Lung (tissue), 12 donors: Measurements from ENCODE around the gene C18orf32. TPM values are rescaled to one million over a fixed set of nuclear protein-coding genes. Genes with fewer than 3 reads are reported as not detected.

Experiments
- ATAC-seq: fragments of 200-7000 bp; cut with Tn5 transposase; one replicate; pipeline ENCODE4 v1.9.1; 2020; ENCODE audit warnings: moderate number of reproducible peaks; ENCODE audit not compliant: insufficient read depth, low FRiP score
- DNase-seq, 3 donors: peaks; one replicate each; pipeline ENCODE4 v3.0.0-alpha.2; 2013 to 2017
- H3K27ac ChIP-seq, 2 donors: one replicate each; pipeline ENCODE4 v1.5.1; 2013; ENCODE audit warnings: mild to moderate bottlenecking in 2 of 2, moderate library complexity in 2 of 2, control low read depth in 1 of 2, inconsistent platforms in 1 of 2, low read depth in 1 of 2, low read length in 1 of 2
- H3K27me3 ChIP-seq, 3 donors: one replicate each; pipeline ENCODE4 v1.5.1; 2013; ENCODE audit warnings: low read length in 2 of 3; ENCODE audit not compliant: control insufficient read depth in 3 of 3, insufficient read depth in 3 of 3
- H3K36me3 ChIP-seq, 4 donors: one replicate each; pipeline ENCODE4 v1.5.1; 2013; ENCODE audit warnings: low read length in 4 of 4, mild to moderate bottlenecking in 1 of 4, moderate library complexity in 1 of 4; ENCODE audit not compliant: control insufficient read depth in 4 of 4, insufficient read depth in 4 of 4
- H3K4me1 ChIP-seq, 5 donors: one replicate each; pipeline ENCODE4 v1.5.1; 2013; ENCODE audit warnings: low read length in 5 of 5, mild to moderate bottlenecking in 2 of 5, moderate library complexity in 1 of 5; ENCODE audit not compliant: control insufficient read depth in 5 of 5, insufficient read depth in 5 of 5
- H3K4me3 ChIP-seq: one replicate; pipeline ENCODE4 v1.5.1; 2013; ENCODE audit warnings: mild to moderate bottlenecking, control low read depth, moderate library complexity
- H3K9ac ChIP-seq, 2 donors: one replicate each; pipeline ENCODE4 v1.5.1; 2013; ENCODE audit warnings: low read length in 2 of 2, control low read depth in 1 of 2; ENCODE audit not compliant: insufficient read depth in 1 of 2
- H3K9me3 ChIP-seq, 4 donors: one replicate each; pipeline ENCODE4 v1.5.1; 2013; ENCODE audit warnings: low read length in 3 of 4, mild to moderate bottlenecking in 1 of 4, moderate library complexity in 1 of 4; ENCODE audit not compliant: control insufficient read depth in 4 of 4, insufficient read depth in 3 of 4
- CTCF ChIP-seq: IDR thresholded peaks from 2 replicates; pipeline ENCODE4 v1.5.1; 2012; ENCODE audit warnings: mild to moderate bottlenecking; ENCODE audit errors: control extremely low read depth, extremely low read depth
- WGBS, 2 donors: extraction: QIAGEN DNeasy Blood & Tissue Kit; methylation state at CpG; one replicate each; pipeline ENCODE4 v1.1.7; 2013; 5-methylcytosine and 5-hydroxymethylcytosine counted together
- polyA plus RNA-seq, 2 donors: library from polyadenylated mRNA; stranded (reverse); fragments of 200-250 nt; gene quantifications; one replicate each; pipeline ENCODE4 v1.2.1, GENCODE V29; 2013
- total RNA-seq, 2 donors: library from RNA; depleted of rRNA in 1 of 2; stranded (reverse); fragments of >200 nt in 1 of 2; gene quantifications; one replicate each; pipeline ENCODE4 v1.2.1, GENCODE V29; 2014 to 2021
- donor health status: control.
- donor health status: control.
- donor health status: Bipolar disorder and iron deficiency.
- donor health status: healthy.
- donor health status: DM: yes; HTN: yes; CAD: no.

The C18orf32 gene
- total and polyA plus RNA-seq, 4 donors: 50.9 to 81.7 (median 67.7) TPM

- 86 to 87% methylated on average over 2 of the region's 2 CpGs for WGBS, 2 donors
- TF ChIP-seq CTCF: no peak
- ATAC-seq: no peak
- Histone ChIP-seq H3K9ac (no peak overlapping the region), H3K36me3 (peaks cover 0 to 2% (median 0%) of the 10 kb centered on the region in 4 donors), H3K9me3 (peaks cover 0 to 13% (median 2%) of the 10 kb centered on the region in 4 donors), H3K4me3 (no peak overlapping the region), H3K4me1 (peaks cover 0 to 1% (median 0%) of the 10 kb centered on the region in 5 donors), H3K27ac (no peak overlapping the region), H3K27me3 (no peaks in the 10 kb centered on the region)
- no peak for DNase-seq
Observed at GRCh38 chr18:49443837-49444236, 43.2 kb downstream of the C18orf32 start.

- Histone ChIP-seq H3K4me3 (no peak overlapping the region), H3K36me3 (no peaks in the 10 kb centered on the region), H3K27ac (no peak overlapping the region), H3K9ac (no peak overlapping the region), H3K9me3 (peaks cover 0 to 3% (median 0%) of the 10 kb centered on the region in 4 donors), H3K4me1 (peaks cover 0 to 8% (median 0%) of the 10 kb centered on the region in 5 donors), H3K27me3 (no peaks in the 10 kb centered on the region)
- DNase-seq (no peak), ATAC-seq (no peak)
- no peak for TF ChIP-seq CTCF
- WGBS, 2 donors: 96 to 97% methylated on average over 7 of the region's 7 CpGs
Observed at GRCh38 chr18:49441338-49441938, 45.6 kb downstream of the C18orf32 start.

- no peaks in the 10 kb centered on the region for H3K27me3 ChIP-seq
- 97 to 100% methylated on average over 1 of the region's 1 CpG for WGBS, 2 donors
- no peak overlapping the region for H3K4me3 ChIP-seq
- no peak for TF ChIP-seq CTCF
- no peak overlapping the region for H3K27ac ChIP-seq
- ATAC-seq: no peak
- H3K9me3 ChIP-seq: no peaks in the 10 kb centered on the region
- H3K9ac ChIP-seq: no peak overlapping the region
- DNase-seq: no peak
- H3K36me3 ChIP-seq: no peaks in the 10 kb centered on the region
- H3K4me1 ChIP-seq: peaks cover 0 to 8% (median 0%) of the 10 kb centered on the region in 5 donors
Observed at GRCh38 chr18:49435170-49435569, 51.9 kb downstream of the C18orf32 start.

GRCh38 chr18:49432602-49433001, 54.4 kb downstream of the C18orf32 start:
- no peak overlapping the region for H3K4me3 ChIP-seq
- H3K27ac ChIP-seq: no peak overlapping the region
- WGBS, 2 donors: 98 to 100% methylated on average over 2 of the region's 2 CpGs
- DNase-seq (no peak), ATAC-seq (no peak)
- peaks cover 2 to 10% (median 3%) of the 10 kb centered on the region in 4 donors for H3K36me3 ChIP-seq
- no peaks in the 10 kb centered on the region for H3K9me3 ChIP-seq
- no peaks in the 10 kb centered on the region for H3K27me3 ChIP-seq
- no peak for TF ChIP-seq CTCF
- H3K4me1 ChIP-seq: peaks cover 0 to 3% (median 0%) of the 10 kb centered on the region in 5 donors
- H3K9ac ChIP-seq: no peak overlapping the region
